Measurements from ENCODE around the gene ADAMTS18.

The ADAMTS18 gene

GRCh38 chr16:77336637-77337036 lies 98.2 kb downstream of the ADAMTS18 start (continued):
- peak; percentile 56 for TF ChIP-seq PRDM6 (tag by site-specific recombination; IDR thresholded peaks at IDR 0.05)
- 0 out of 2 replicates have a peak, but pooled peaks have one; percentile 29 for TF ChIP-seq ZNF843 (tag by site-specific recombination; IDR thresholded peaks at IDR 0.05)
- TF ChIP-seq ZNF214 (tag by site-specific recombination; IDR thresholded peaks at IDR 0.05; ENCODE audit: borderline replicate concordance): no peak
- TF ChIP-seq KLF17 (tag by site-specific recombination; IDR thresholded peaks at IDR 0.05): no peak
- TF ChIP-seq ZNF701 (tag by site-specific recombination; IDR thresholded peaks at IDR 0.05): no peak
- no peak for TF ChIP-seq HIC1 (tag by site-specific recombination; IDR thresholded peaks at IDR 0.05)
- TF ChIP-seq BCL6B (tag by site-specific recombination; IDR thresholded peaks at IDR 0.05): peak; percentile 69
- peak; percentile 91 for TF ChIP-seq GLIS1 (tag by site-specific recombination; IDR thresholded peaks at IDR 0.05)
- no peak for TF ChIP-seq ZNF114 (tag by site-specific recombination; IDR thresholded peaks at IDR 0.05)
- TF ChIP-seq PRDM10 (tag by site-specific recombination; IDR thresholded peaks at IDR 0.05): no peak
- TF ChIP-seq ZNF747 (tag by site-specific recombination; IDR thresholded peaks at IDR 0.05): no peak
- TF ChIP-seq EGR2 (tag by site-specific recombination; IDR thresholded peaks at IDR 0.05; ENCODE audit: low read depth): no peak
- no peak for TF ChIP-seq ZNF449 (tag by site-specific recombination; IDR thresholded peaks at IDR 0.05)
- no peak for TF ChIP-seq ZNF404 (tag by site-specific recombination; IDR thresholded peaks at IDR 0.05)
- TF ChIP-seq PATZ1 (tag by site-specific recombination; IDR thresholded peaks at IDR 0.05): no peak
- 0 out of 2 replicates have a peak, but pooled peaks have one; percentile 27 for TF ChIP-seq KLF10 (tag by site-specific recombination; IDR thresholded peaks at IDR 0.05)
- TF ChIP-seq ELK4 (IDR thresholded peaks at IDR 0.05; ENCODE audit: borderline replicate concordance, low read depth, low read length): no peak
- TF ChIP-seq ZNF211 (tag by site-specific recombination; IDR thresholded peaks at IDR 0.05; ENCODE audit: low read depth): no peak
- no peak for TF ChIP-seq ZNF677 (tag by site-specific recombination; IDR thresholded peaks at IDR 0.05)
- no peak for TF ChIP-seq ZNF654 (tag by site-specific recombination; IDR thresholded peaks at IDR 0.05; ENCODE audit: low read depth)
- no peak for TF ChIP-seq ZNF621 (tag by site-specific recombination; IDR thresholded peaks at IDR 0.05)
- no peak for TF ChIP-seq ZNF830 (tag by site-specific recombination; IDR thresholded peaks at IDR 0.05; ENCODE audit: low read depth)
- no peak; the same call in 1 of the 2 replicates for TF ChIP-seq ZNF561 (tag by site-specific recombination; IDR thresholded peaks at IDR 0.05; ENCODE audit: borderline replicate concordance)
- no peak for TF ChIP-seq ZNF510 (tag by site-specific recombination; IDR thresholded peaks at IDR 0.05; ENCODE audit: insufficient replicate concordance)
- no peak for TF ChIP-seq ZNF239 (tag by site-specific recombination; IDR thresholded peaks at IDR 0.05)

All from HEK293 (cell line).